Measurements from ENCODE around the gene SH3D19. TPM values are rescaled to one million over a fixed set of nuclear protein-coding genes. Genes with fewer than 3 reads are reported as not detected.

The SH3D19 gene
- total RNA-seq, 1 experiment from 2014 or later, result 41.7 TPM

DNA sequence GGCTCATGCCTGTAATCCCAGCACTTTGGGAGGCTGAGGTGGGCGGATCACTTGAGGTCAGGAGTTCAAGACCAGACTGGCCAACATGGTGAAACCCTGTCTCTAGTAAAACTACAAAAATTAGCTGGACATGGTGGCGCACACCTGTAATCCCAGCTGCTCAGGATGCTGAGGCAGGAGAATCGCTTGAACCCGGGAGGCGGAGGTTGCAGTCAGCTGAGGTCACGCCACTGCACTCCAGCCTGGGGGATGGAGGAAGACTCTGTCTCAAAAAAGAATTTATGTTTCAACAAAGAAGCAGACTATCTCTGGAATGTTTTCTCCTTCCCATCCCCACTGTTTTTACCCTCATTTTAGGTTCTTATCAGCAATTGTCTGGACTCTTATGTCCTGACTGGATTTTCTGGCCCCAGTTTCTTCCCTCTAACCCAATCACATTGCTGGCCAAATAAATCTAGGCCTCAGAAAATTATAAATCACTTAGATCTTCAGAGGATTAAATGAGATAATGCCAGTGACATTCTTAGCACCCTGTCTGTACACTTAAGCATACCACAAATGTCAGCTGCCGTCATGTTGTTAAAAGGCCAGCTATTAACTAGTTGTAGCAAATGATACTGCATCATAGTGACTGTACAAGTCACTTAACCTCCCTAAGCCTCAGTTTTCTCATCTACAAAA, 93.3 kb downstream of the SH3D19 start:
- Histone ChIP-seq H3K9me2 (ENCODE audit: insufficient read depth) (no peaks in the 10 kb centered on the region), H3K4me2 (no peak overlapping the region), H3K4me1 (replicated peaks; ENCODE audit: insufficient read depth) (no peaks in the 10 kb centered on the region), H3K4me3 (no peak overlapping the region), H3K9me3 (ENCODE audit: insufficient read depth, low read depth) (no peaks in the 10 kb centered on the region), H3K36me3 (ENCODE audit: low read depth) (no peaks in the 10 kb centered on the region), H3K27ac (no peak overlapping the region), H3K79me2 (ENCODE audit: low read depth) (0 out of 2 replicates have a peak, but pooled peaks cover 5% of the 10 kb centered on the region), H3F3A (ENCODE audit: insufficient read depth, low read depth) (no peaks in the 10 kb centered on the region), H4K20me1 (ENCODE audit: insufficient read depth) (no peaks in the 10 kb centered on the region; the same call in 1 of the 2 replicates), H3K27me3 (ENCODE audit: insufficient read depth, low read depth) (no peaks in the 10 kb centered on the region), H2AFZ (no peak overlapping the region)
- BruUV-seq (replicated peaks), result no TSS peak
- TF ChIP-seq, protein P1, sequence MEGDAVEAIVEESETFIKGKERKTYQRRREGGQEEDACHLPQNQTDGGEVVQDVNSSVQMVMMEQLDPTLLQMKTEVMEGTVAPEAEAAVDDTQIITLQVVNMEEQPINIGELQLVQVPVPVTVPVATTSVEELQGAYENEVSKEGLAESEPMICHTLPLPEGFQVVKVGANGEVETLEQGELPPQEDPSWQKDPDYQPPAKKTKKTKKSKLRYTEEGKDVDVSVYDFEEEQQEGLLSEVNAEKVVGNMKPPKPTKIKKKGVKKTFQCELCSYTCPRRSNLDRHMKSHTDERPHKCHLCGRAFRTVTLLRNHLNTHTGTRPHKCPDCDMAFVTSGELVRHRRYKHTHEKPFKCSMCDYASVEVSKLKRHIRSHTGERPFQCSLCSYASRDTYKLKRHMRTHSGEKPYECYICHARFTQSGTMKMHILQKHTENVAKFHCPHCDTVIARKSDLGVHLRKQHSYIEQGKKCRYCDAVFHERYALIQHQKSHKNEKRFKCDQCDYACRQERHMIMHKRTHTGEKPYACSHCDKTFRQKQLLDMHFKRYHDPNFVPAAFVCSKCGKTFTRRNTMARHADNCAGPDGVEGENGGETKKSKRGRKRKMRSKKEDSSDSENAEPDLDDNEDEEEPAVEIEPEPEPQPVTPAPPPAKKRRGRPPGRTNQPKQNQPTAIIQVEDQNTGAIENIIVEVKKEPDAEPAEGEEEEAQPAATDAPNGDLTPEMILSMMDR (conservative IDR thresholded peaks at IDR 0.05), result no peak
- no peak for TF ChIP-seq EZH2 (IDR thresholded peaks at IDR 0.05; ENCODE audit: low read depth)
- DNase-seq, result no peak
- CTCF ChIA-PET, result no interaction called here
- POLR2A ChIA-PET (ENCODE audit: unreplicated experiment), result no interaction called here
- intact Hi-C loops (cut with micrococcal nuclease; ENCODE audit: unreplicated experiment), result no loop called here

DNA sequence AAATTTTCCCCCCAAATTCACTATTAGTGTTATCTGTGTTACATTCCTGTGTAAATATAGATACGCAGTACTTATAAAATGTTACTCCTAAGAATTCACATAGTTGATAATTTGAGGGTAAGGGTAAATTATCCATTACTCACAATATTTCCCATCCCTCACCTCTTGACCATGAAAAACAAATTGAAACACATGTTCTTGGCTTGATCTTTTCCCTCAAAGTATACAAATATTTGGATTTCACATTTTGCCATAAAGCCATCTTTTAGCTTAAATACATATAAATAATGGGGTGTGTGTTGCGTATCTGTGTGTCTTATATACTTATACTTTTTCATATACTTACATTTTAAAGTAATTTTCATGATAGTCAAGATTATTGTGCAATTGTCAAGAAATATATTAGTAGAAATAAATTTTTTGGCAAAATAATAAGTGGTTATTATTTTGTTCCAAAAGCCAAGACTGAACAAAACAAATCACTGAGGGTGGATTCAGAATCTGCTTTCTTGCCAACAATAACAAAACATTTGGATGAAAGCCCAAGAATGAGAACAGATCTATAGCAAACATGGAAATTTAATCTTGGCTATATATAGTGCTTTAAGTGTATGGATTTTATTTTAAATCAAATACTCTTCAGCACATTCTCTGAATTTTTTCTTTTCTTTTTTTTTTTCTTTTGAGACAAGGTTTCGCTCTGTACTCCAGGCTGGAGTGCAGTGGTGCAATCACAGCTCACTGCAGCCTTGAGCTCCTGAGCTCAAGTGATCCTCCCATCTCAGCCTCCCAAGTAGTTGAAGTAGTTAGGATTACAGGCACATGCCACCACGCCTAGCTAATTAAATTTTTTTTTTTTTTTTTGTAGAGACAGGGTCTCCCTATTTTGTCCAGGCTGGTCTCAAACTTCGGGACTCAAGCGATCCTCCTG, 97.0 kb downstream of the SH3D19 start:
- ChIA-PET CTCF (interaction anchor here (0.7 to 1.0 kb wide), 2 partner anchors 13 to 140 kb away, joined by 3 to 5 read pairs; no protein-coding TSS in a partner anchor), POLR2A (ENCODE audit: unreplicated experiment) (no interaction called here)
- no peaks in the 10 kb centered on the region; the same call in 1 of the 2 replicates for H4K20me1 ChIP-seq (ENCODE audit: insufficient read depth)
- H3K27me3 ChIP-seq (ENCODE audit: insufficient read depth, low read depth), result no peaks in the 10 kb centered on the region
- H3K79me2 ChIP-seq (ENCODE audit: low read depth), result peaks cover 10% of the 10 kb centered on the region; the same call in 1 of the 2 replicates
- H2AFZ ChIP-seq, result no peak overlapping the region
- no peaks in the 10 kb centered on the region for H3K9me3 ChIP-seq (ENCODE audit: insufficient read depth, low read depth)
- no TSS peak for BruUV-seq (replicated peaks)
- no peak overlapping the region for H3K27ac ChIP-seq
- no peaks in the 10 kb centered on the region for H3F3A ChIP-seq (ENCODE audit: insufficient read depth, low read depth)
- H3K4me3 ChIP-seq, result no peak overlapping the region
- intact Hi-C loops (cut with micrococcal nuclease; ENCODE audit: unreplicated experiment), result no loop called here
- H3K4me2 ChIP-seq, result no peak overlapping the region
- peaks cover 6% of the 10 kb centered on the region for H3K4me1 ChIP-seq (replicated peaks; ENCODE audit: insufficient read depth)
- DNase-seq, result no peak
- TF ChIP-seq, protein P1 (conservative IDR thresholded peaks at IDR 0.05), result no peak
- no peak for TF ChIP-seq EZH2 (IDR thresholded peaks at IDR 0.05; ENCODE audit: low read depth)
- H3K36me3 ChIP-seq (ENCODE audit: low read depth), result no peaks in the 10 kb centered on the region
- no peaks in the 10 kb centered on the region for H3K9me2 ChIP-seq (ENCODE audit: insufficient read depth)

DNA sequence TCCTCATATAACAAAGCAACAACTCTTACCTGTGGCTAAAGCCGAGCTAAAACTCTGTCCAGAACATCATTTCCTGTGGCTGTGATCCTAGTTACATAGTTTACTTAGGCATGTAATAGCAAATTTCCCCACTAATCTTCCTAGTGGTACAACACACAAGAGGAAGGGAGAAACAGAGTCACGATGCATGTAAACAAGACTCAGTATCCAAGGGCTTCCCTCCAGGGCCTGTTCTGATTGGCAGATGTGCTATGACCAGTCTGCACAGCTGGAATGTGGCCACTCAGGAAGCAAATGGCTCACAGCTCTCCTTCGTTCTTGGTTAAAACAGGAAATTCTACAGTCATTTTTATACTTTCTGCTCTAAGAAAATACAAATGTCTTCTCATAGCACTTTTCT, 97.7 kb downstream of the SH3D19 start:
- no peak for TF ChIP-seq EZH2 (IDR thresholded peaks at IDR 0.05; ENCODE audit: low read depth)
- no peak overlapping the region for H3K4me2 ChIP-seq
- H3K27me3 ChIP-seq (ENCODE audit: insufficient read depth, low read depth), result no peaks in the 10 kb centered on the region
- intact Hi-C loops (cut with micrococcal nuclease; ENCODE audit: unreplicated experiment), result no loop called here
- H2AFZ ChIP-seq, result no peak overlapping the region
- H4K20me1 ChIP-seq (ENCODE audit: insufficient read depth), result no peaks in the 10 kb centered on the region; the same call in 1 of the 2 replicates
- H3K79me2 ChIP-seq (ENCODE audit: low read depth), result peaks cover 10% of the 10 kb centered on the region; the same call in 1 of the 2 replicates
- DNase-seq, result peak in 1 of 2 experiments; percentile 11
- no peak overlapping the region for H3K27ac ChIP-seq
- POLR2A ChIA-PET (ENCODE audit: unreplicated experiment), result interaction anchor here (0.6 kb wide), 1 partner anchor 18 kb away, joined by 12 read pairs; no protein-coding TSS in a partner anchor
- BruUV-seq (replicated peaks), result no TSS peak
- H3K4me3 ChIP-seq, result no peak overlapping the region
- H3K4me1 ChIP-seq (replicated peaks; ENCODE audit: insufficient read depth), result peaks cover 6% of the 10 kb centered on the region
- no peaks in the 10 kb centered on the region for H3K9me3 ChIP-seq (ENCODE audit: insufficient read depth, low read depth)
- CTCF ChIA-PET, result interaction anchor here (0.6 to 1.0 kb wide), 2 partner anchors 12 to 33 kb away, joined by 3 to 16 read pairs; no protein-coding TSS in a partner anchor
- no peaks in the 10 kb centered on the region for H3F3A ChIP-seq (ENCODE audit: insufficient read depth, low read depth)
- H3K36me3 ChIP-seq (ENCODE audit: low read depth), result no peaks in the 10 kb centered on the region
- H3K9me2 ChIP-seq (ENCODE audit: insufficient read depth), result no peaks in the 10 kb centered on the region

Measured in PC-9 (cell line).